K562 (cell line): Measurements from ENCODE around the gene SNX25. TPM values are rescaled to one million over a fixed set of nuclear protein-coding genes. Genes with fewer than 3 reads are reported as not detected.
"Not testable (repeated sequence)": the region's sequence is repeated elsewhere in the genome, so short reads cannot be mapped to it uniquely, and the experiment has no call there.

Experiments used
- ATAC-seq: fragments of 200-7000 bp; cut with Tn5 transposase; 3 replicates; pipeline ENCODE4 v1.9.1; 2020; ENCODE audit warnings: moderate library complexity
- BruUV-seq: library from RNA; stranded (reverse); fragments of 400-500 nt; replicated peaks from 2 replicates; lab custom pipeline; 2021; lab: Mats Ljungman, UMichigan
- CTCF ChIA-PET: fragments of 300-600 bp; formaldehyde crosslinking; extraction: SDS; loops from one replicate; lab custom pipeline; 2021; ENCODE audit warnings: low intra/inter-chr PET ratio; lab: Yijun Ruan, JAX
- POLR2A ChIA-PET: fragments of 300-600, 350-650 bp; sonication (Branson Sonifier 250); formaldehyde crosslinking; extraction: SDS; loops from one replicate; lab custom pipeline; 2021; ENCODE audit warnings: antibody characterized with exemption, inconsistent platforms; lab: Yijun Ruan, JAX
- DNase-seq, 4 experiments: peaks; one replicate each; pipeline versions ENCODE4 v3.0.0 to v3.0.0-alpha.2; 2011 to 2018; ENCODE audit warnings: low spot score in 3 of 4, mixed read lengths in 3 of 4; ENCODE audit errors: extremely low read depth in 1 of 4
- FAIRE-seq: peaks from 2 replicates; lab custom pipeline; 2011; peaks lifted over from hg19 to GRCh38; lab: Jason Lieb, UNC
- H2AFZ ChIP-seq: 2 replicates; pipeline ENCODE4 v1.6.0; 2011; ENCODE audit warnings: low read depth, low read length, control low read depth, inconsistent platforms
- H3K27ac ChIP-seq: fragments of 200-600 bp; 3 replicates; pipeline ENCODE4 v1.8.0; 2011; ENCODE audit warnings: low read depth, mild to moderate bottlenecking, control low read depth, inconsistent platforms, low read length, moderate library complexity, mixed read lengths; ENCODE audit errors: extremely low read depth
- H3K27me3 ChIP-seq, 2 experiments: fragments of 300-600 bp in 1 of 2; 2 replicates in 1 of 2; 3 replicates in 1 of 2; pipeline versions ENCODE4 v1.6.0 to v1.8.0; 2011; ENCODE audit warnings: inconsistent platforms in 2 of 2, low read length in 2 of 2, mild to moderate bottlenecking in 1 of 2, mixed read lengths in 1 of 2, moderate library complexity in 1 of 2; ENCODE audit not compliant: control insufficient read depth in 2 of 2, insufficient read depth in 2 of 2
- H3K36me3 ChIP-seq: fragments of 300-600 bp; 3 replicates; pipeline ENCODE4 v1.8.0; 2011; ENCODE audit warnings: mild to moderate bottlenecking, low read length, inconsistent platforms; ENCODE audit not compliant: control insufficient read depth, insufficient read depth
- H3K4me1 ChIP-seq, 2 experiments: fragments of 200-600 bp in 1 of 2; replicated peaks in 1 of 2; 2 replicates in 1 of 2; 3 replicates in 1 of 2; pipeline versions ENCODE4 v1.5.1 to v1.8.0; 2011; ENCODE audit warnings: inconsistent platforms in 2 of 2, low read length in 2 of 2, mild to moderate bottlenecking in 1 of 2, mixed read lengths in 1 of 2, moderate library complexity in 1 of 2; ENCODE audit not compliant: control insufficient read depth in 2 of 2, insufficient read depth in 2 of 2
- H3K4me2 ChIP-seq: 2 replicates; pipeline ENCODE4 v1.6.1; 2011; ENCODE audit warnings: low read length, control low read depth, inconsistent platforms, mixed read lengths; ENCODE audit not compliant: insufficient read depth
- H3K4me3 ChIP-seq: fragments of 200-600 bp; sonication (generic), shearing (Covaris generic); 2 replicates; pipeline ENCODE4 v1.5.1; 2016; ENCODE audit warnings: control low read depth, inconsistent platforms
- H3K79me2 ChIP-seq: fragments of 200-600 bp; 3 replicates; pipeline ENCODE4 v1.8.0; 2011; ENCODE audit warnings: low read length, inconsistent platforms; ENCODE audit not compliant: control insufficient read depth, insufficient read depth
- H3K9ac ChIP-seq, 2 experiments: 2 replicates each; pipeline versions ENCODE4 v1.6.0 to v1.6.1; 2011; ENCODE audit warnings: low read depth in 2 of 2, low read length in 2 of 2, control low read depth in 1 of 2, inconsistent platforms in 1 of 2, mild to moderate bottlenecking in 1 of 2, mixed read lengths in 1 of 2; ENCODE audit not compliant: insufficient read depth in 1 of 2
- H3K9me1 ChIP-seq: one replicate; pipeline ENCODE4 v1.6.0; 2011; ENCODE audit warnings: inconsistent platforms, mild to moderate bottlenecking, low read length, moderate library complexity; ENCODE audit not compliant: control insufficient read depth, insufficient read depth
- H3K9me3 ChIP-seq: replicated peaks from 2 replicates; pipeline ENCODE4 v1.5.1; 2011; ENCODE audit warnings: low read depth, low read length, inconsistent platforms; ENCODE audit not compliant: control insufficient read depth, insufficient read depth
- H4K20me1 ChIP-seq: replicated peaks from 2 replicates; pipeline ENCODE4 v1.6.1; 2011; ENCODE audit warnings: low read length, inconsistent platforms, mixed read lengths; ENCODE audit not compliant: control insufficient read depth, insufficient read depth
- BCOR ChIP-seq: fragments of 450-650 bp; IDR thresholded peaks from 2 replicates; pipeline ENCODE4 v1.6.1; 2016
- CHAMP1 ChIP-seq: fragments of 450-650 bp; IDR thresholded peaks from 2 replicates; pipeline ENCODE4 v1.6.1; 2016; ENCODE audit warnings: mild to moderate bottlenecking
- HDAC1 ChIP-seq, 2 experiments: fragments of 450-650 bp; IDR thresholded peaks; 2 replicates each; pipeline ENCODE4 v1.6.1; 2016 to 2017; ENCODE audit warnings: inconsistent platforms in 1 of 2, mild to moderate bottlenecking in 1 of 2, moderate library complexity in 1 of 2
- KDM1A ChIP-seq, 2 experiments: fragments of 450-650 bp; IDR thresholded peaks; 2 replicates each; pipeline ENCODE4 v1.6.1; 2016; ENCODE audit warnings: mild to moderate bottlenecking in 2 of 2
- SMARCA5 ChIP-seq: fragments of 450-650 bp; IDR thresholded peaks from 2 replicates; pipeline ENCODE4 v1.6.1; 2016
- ZNF146 ChIP-seq: IDR thresholded peaks from one replicate; pipeline ENCODE4 v1.6.1; 2018; ENCODE audit warnings: missing compliant biosample characterization; ENCODE audit not compliant: unreplicated experiment
- WGBS: fragments of 100-300 bp; shearing (Covaris generic); methylation state at CpG from one replicate; pipeline ENCODE4 v1.1.6; 2016; ENCODE audit warnings: low coverage, mixed read lengths; ENCODE audit not compliant: insufficient coverage; ENCODE audit errors: missing lambda C conversion rate; 5-methylcytosine and 5-hydroxymethylcytosine counted together
- in situ Hi-C: fragments of 300-500 bp; cut with MboI; formaldehyde crosslinking; loops from 4 replicates; pipeline ENCODE4 v1.15.0; 2018; ENCODE audit warnings: inconsistent platforms, mixed read lengths
- intact Hi-C: fragments of 100-400 bp; cut with micrococcal nuclease; formaldehyde crosslinking; loops from 2 replicates; pipeline ENCODE4 v1.14.2; 2022
- polyA plus RNA-seq, 8 experiments: library from polyadenylated mRNA; depleted of rRNA in 4 of 8; stranded (reverse) in 5 of 8; unstranded in 3 of 8; fragments of >200 nt; fragmentation: Nextera tagmentation in 2 of 8; fragmentation: Illumina TruSeq in 1 of 8; extraction: Ambion mirVana in 2 of 8; extraction: Trizol in 1 of 8; gene quantifications; 2 replicates each; pipeline versions ENCODE4 v1.2.1 to v1.2.3, GENCODE V29; 2011 to 2014; ENCODE audit warnings: inconsistent platforms in 1 of 8, missing spikeins in 1 of 8
- total RNA-seq, 7 experiments: library from RNA; depleted of rRNA in 6 of 7; stranded (reverse); fragments of >200 nt in 6 of 7; fragmentation: Illumina TruSeq in 2 of 7; extraction: Trizol in 2 of 7; gene quantifications; 2 replicates each; pipeline versions ENCODE4 v1.2.1 to v1.2.3, GENCODE V29; 2011 to 2021; ENCODE audit warnings: low replicate concordance in 1 of 7

Gene SNX25
- total and polyA plus RNA-seq, 9 of the 15 experiments (the other 6 are each of a cell fraction or from before 2014, with no cell fraction given): 2.5 to 23.4 (median 13.3) TPM

GRCh38 chr4:185317462-185317861 is 108.1 kb downstream of the SNX25 start:
- H3K27me3 ChIP-seq, in situ Hi-C loops, CTCF ChIA-PET, H3K27ac ChIP-seq, POLR2A ChIA-PET, H2AFZ ChIP-seq, FAIRE-seq, DNase-seq, BruUV-seq, H3K4me2 ChIP-seq, ATAC-seq, H3K79me2 ChIP-seq, H3K9me3 ChIP-seq, H4K20me1 ChIP-seq, H3K4me3 ChIP-seq, H3K9me1 ChIP-seq, H3K9ac ChIP-seq: not testable (repeated sequence)
- TF ChIP-seq KDM1A (IDR thresholded peaks at IDR 0.05) (peak; percentile 26 to 80; a peak in 3 of 4 replicates), SMARCA5 (0 out of 2 replicates have a peak, but pooled peaks have one; percentile 73), HDAC1 (IDR thresholded peaks at IDR 0.05) (peak in 1 of 2 experiments; percentile 34; a peak in 1 of 4 replicates), ZNF146 (CRISPR knock-in tag) (peak; percentile 98), CHAMP1 (0 out of 2 replicates have a peak, but pooled peaks have one; percentile 56), BCOR (peak; percentile 82)
- 97% methylated on average over 2 of the region's 3 CpGs for WGBS
- H3K4me1 ChIP-seq: peaks cover 0 to 12% of the 10 kb centered on the region in 2 experiments; a peak in 2 of 5 replicates
- intact Hi-C loops: loop anchor here (5.0 kb wide), 1 partner anchor 80 kb away; the partner anchor contains the start of genes ANKRD37 and LRP2BP
- peaks cover 22% of the 10 kb centered on the region; the same call in 2 of the 3 replicates for H3K36me3 ChIP-seq
